NCI-H1092 (cell line): ENCODE measurements around the gene UBP1.
"Not testable (repeated sequence)": the region's sequence is repeated elsewhere in the genome, so short reads cannot be mapped to it uniquely, and the experiment has no call there.

Source experiments
- DNase-seq: peaks from one replicate; lab custom pipeline; 2025; lab: John Stamatoyannopoulos, UW

Gene UBP1

GRCh38 chr3:33440328-33441224 lies at the start of gene UBP1:
Gene UBP1, minus strand, starts transcription at chr3:33440405. Its CDS starts 557 bp downstream, at chr3:33439848.
- DNase-seq = peak; percentile 98

GRCh38 chr3:33488683-33489082 lies 48.5 kb upstream of the UBP1 start:
- no peak for DNase-seq

- no peak for DNase-seq
Measured at GRCh38 chr3:33488246-33488645, 48.0 kb upstream of the UBP1 start.

- DNase-seq = no peak
Measured at GRCh38 chr3:33482111-33482521, 41.9 kb upstream of the UBP1 start.

GRCh38 chr3:33474896-33475295 lies 34.7 kb upstream of the UBP1 start:
- no peak for DNase-seq

- DNase-seq = no peak
Measured at GRCh38 chr3:33473813-33474212, 33.6 kb upstream of the UBP1 start.

- no peak for DNase-seq
Measured at GRCh38 chr3:33467786-33468185, 27.6 kb upstream of the UBP1 start.

GRCh38 chr3:33461097-33461496 lies 20.9 kb upstream of the UBP1 start:
- DNase-seq = no peak

- not testable (repeated sequence) for DNase-seq
Measured at GRCh38 chr3:33459577-33459976, 19.4 kb upstream of the UBP1 start.

- no peak for DNase-seq
Measured at GRCh38 chr3:33458446-33458845, 18.2 kb upstream of the UBP1 start.

GRCh38 chr3:33456756-33457155 lies 16.6 kb upstream of the UBP1 start:
- no peak for DNase-seq

- no peak for DNase-seq
Measured at GRCh38 chr3:33453331-33453761, 13.1 kb upstream of the UBP1 start.

- DNase-seq = not testable (repeated sequence)
Measured at GRCh38 chr3:33451994-33452393, 11.8 kb upstream of the UBP1 start.

GRCh38 chr3:33447958-33448357 lies 7.8 kb upstream of the UBP1 start:
- no peak for DNase-seq

- DNase-seq = not testable (repeated sequence)
Measured at GRCh38 chr3:33447256-33447625, 7.0 kb upstream of the UBP1 start.

GRCh38 chr3:33442190-33442589 lies 2.0 kb upstream of the UBP1 start:
- no peak for DNase-seq

- no peak for DNase-seq
Measured at GRCh38 chr3:33441225-33441976, 1.2 kb upstream of the UBP1 start.

GRCh38 chr3:33439546-33440327 lies 468 bp downstream of the UBP1 start:
- DNase-seq = no peak

- no peak for DNase-seq
Measured at GRCh38 chr3:33438881-33439545, 1.2 kb downstream of the UBP1 start.

- no peak for DNase-seq
Measured at GRCh38 chr3:33438284-33438668, 1.9 kb downstream of the UBP1 start.

GRCh38 chr3:33437556-33438283 lies 2.5 kb downstream of the UBP1 start:
- no peak for DNase-seq
